ENCODE measurements around the gene RBCK1. TPM values are rescaled to one million over a fixed set of nuclear protein-coding genes. Genes with fewer than 3 reads are reported as not detected.
A peak's percentile ranks its signal among the peaks of the same experiment; 100 is the strongest.

Gene RBCK1
- polyA plus RNA-seq, 3 donors, result 66.8 to 110 (median 70.8) TPM

GRCh38 chr20:436476-436875 lies 28.4 kb downstream of the RBCK1 start:
- peaks cover 48 to 80% of the 10 kb centered on the region in 2 donors for H3K36me3 ChIP-seq (replicated peaks in 1 of 2; ENCODE audit: control insufficient read depth in 1 of 2, insufficient read depth in 2 of 2, low read length in 2 of 2)
- H3K9me3 Mint-ChIP-seq, result no peaks in the 10 kb centered on the region
- peaks cover 21% of the 10 kb centered on the region for H4K20me1 ChIP-seq (ENCODE audit: insufficient read depth, low read length)
- H3K27me3 Mint-ChIP-seq (ENCODE audit: low read depth in 3 of 3), result peaks cover 0 to 2% (median 2%) of the 10 kb centered on the region in 3 donors
- no peak overlapping the region for H3K4me3 Mint-ChIP-seq
- no peak overlapping the region for H3K9ac ChIP-seq (ENCODE audit: insufficient read depth, low read length, poor library complexity, severe bottlenecking)
- no peak for TF ChIP-seq CTCF (IDR thresholded peaks at IDR 0.05)
- H3K4me1 Mint-ChIP-seq, result peaks cover 36% of the 10 kb centered on the region
- H3K27ac ChIP-seq (ENCODE audit: low read depth in 1 of 2, low read length in 2 of 2), result no peak overlapping the region
- no peaks in the 10 kb centered on the region for H3K27me3 ChIP-seq (ENCODE audit: control insufficient read depth in 2 of 2, insufficient read depth in 2 of 2, low read length in 2 of 2)
- intact Hi-C loops (cut with micrococcal nuclease), result loop anchor here in 1 of 2 donors (10.0 kb wide), 1 partner anchor 48 kb away; no protein-coding TSS in a partner anchor
- peaks cover 19 to 20% of the 10 kb centered on the region in 2 donors for H3K4me1 ChIP-seq (ENCODE audit: control insufficient read depth in 1 of 2, insufficient read depth in 2 of 2, low read length in 2 of 2)
- no peaks in the 10 kb centered on the region for H3K9me3 ChIP-seq (replicated peaks in 1 of 2; ENCODE audit: control insufficient read depth in 1 of 2, insufficient read depth in 1 of 2, low read length in 2 of 2)
- 100% methylated on average over 2 of the region's 5 CpGs for WGBS (ENCODE audit: insufficient coverage)
- H3K4me3 ChIP-seq (replicated peaks in 1 of 3; ENCODE audit: low read depth in 2 of 3, low read length in 3 of 3), result no peak overlapping the region
- H3K36me3 Mint-ChIP-seq, result peaks cover 57 to 81% of the 10 kb centered on the region in 2 donors
- no peaks in the 10 kb centered on the region for H3K79me2 ChIP-seq (ENCODE audit: insufficient read depth, low read length)
- no peak for DNase-seq
- H2AFZ ChIP-seq (ENCODE audit: insufficient read depth, low read depth, low read length, poor library complexity, severe bottlenecking), result no peak overlapping the region
- no peak overlapping the region for H3K4me2 ChIP-seq (replicated peaks; ENCODE audit: extremely low read depth, low read length, poor library complexity, severe bottlenecking)
- peak overlapping the region in 1 of 7 donors; percentile 6 for H3K27ac Mint-ChIP-seq

GRCh38 chr20:437787-438486 lies 29.8 kb downstream of the RBCK1 start:
- Mint-ChIP-seq H3K4me1 (peaks cover 36% of the 10 kb centered on the region), H3K27me3 (ENCODE audit: low read depth in 3 of 3) (peaks cover 0 to 3% (median 2%) of the 10 kb centered on the region in 3 donors), H3K27ac (peak overlapping the region in 4 of 7 donors; percentile 37 to 73 (median 55)), H3K4me3 (no peak overlapping the region), H3K9me3 (no peaks in the 10 kb centered on the region), H3K36me3 (peaks cover 58 to 82% of the 10 kb centered on the region in 2 donors)
- 15% methylated on average over 2 of the region's 6 CpGs for WGBS (ENCODE audit: insufficient coverage)
- Histone ChIP-seq H3K27ac (ENCODE audit: low read depth in 1 of 2, low read length in 2 of 2) (peak overlapping the region in 1 of 2 donors; percentile 46), H3K9me3 (replicated peaks in 1 of 2; ENCODE audit: control insufficient read depth in 1 of 2, insufficient read depth in 1 of 2, low read length in 2 of 2) (no peaks in the 10 kb centered on the region), H3K27me3 (ENCODE audit: control insufficient read depth in 2 of 2, insufficient read depth in 2 of 2, low read length in 2 of 2) (no peaks in the 10 kb centered on the region), H2AFZ (ENCODE audit: insufficient read depth, low read depth, low read length, poor library complexity, severe bottlenecking) (no peak overlapping the region), H3K79me2 (ENCODE audit: insufficient read depth, low read length) (no peaks in the 10 kb centered on the region), H3K9ac (ENCODE audit: insufficient read depth, low read length, poor library complexity, severe bottlenecking) (peak overlapping the region; percentile 22), H3K4me3 (replicated peaks in 1 of 3; ENCODE audit: low read depth in 2 of 3, low read length in 3 of 3) (no peak overlapping the region), H4K20me1 (ENCODE audit: insufficient read depth, low read length) (peaks cover 21% of the 10 kb centered on the region), H3K36me3 (replicated peaks in 1 of 2; ENCODE audit: control insufficient read depth in 1 of 2, insufficient read depth in 2 of 2, low read length in 2 of 2) (peaks cover 51 to 80% of the 10 kb centered on the region in 2 donors), H3K4me2 (replicated peaks; ENCODE audit: extremely low read depth, low read length, poor library complexity, severe bottlenecking) (peak overlapping the region; percentile 33), H3K4me1 (ENCODE audit: control insufficient read depth in 1 of 2, insufficient read depth in 2 of 2, low read length in 2 of 2) (peaks cover 19 to 20% of the 10 kb centered on the region in 2 donors)
- intact Hi-C loops (cut with micrococcal nuclease), result loop anchor here in 1 of 2 donors (10.0 kb wide), 1 partner anchor 47 kb away; no protein-coding TSS in a partner anchor
- TF ChIP-seq CTCF (IDR thresholded peaks at IDR 0.05), result no peak
- DNase-seq, result no peak

Data from CD14-positive monocyte (primary cell).